ENCODE measurements around the gene OGT.
"Not testable (repeated sequence)": the region's sequence is repeated elsewhere in the genome, so short reads cannot be mapped to it uniquely, and the experiment has no call there.

OGT gene

GRCh38 chrX:71599965-71600364 is 67.1 kb downstream of the OGT start:
- no peak for DNase-seq

GRCh38 chrX:71603618-71604017 is 70.7 kb downstream of the OGT start:
- DNase-seq, result no peak

DNA sequence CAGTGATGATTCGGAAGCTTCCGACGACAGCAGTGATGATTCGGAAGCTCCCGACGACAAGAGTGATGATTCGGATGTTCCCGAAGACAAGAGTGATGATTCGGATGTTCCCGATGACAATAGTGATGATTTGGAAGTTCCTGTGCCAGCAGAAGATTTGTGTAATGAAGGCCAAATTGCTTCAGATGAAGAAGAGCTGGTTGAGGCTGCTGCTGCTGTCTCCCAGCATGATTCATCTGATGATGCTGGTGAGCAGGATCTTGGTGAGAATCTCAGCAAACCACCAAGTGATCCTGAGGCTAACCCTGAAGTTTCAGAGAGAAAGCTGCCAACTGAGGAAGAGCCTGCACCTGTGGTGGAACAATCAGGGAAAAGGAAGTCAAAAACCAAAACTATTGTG is 71.2 kb downstream of the OGT start:
- no peak for DNase-seq

DNA sequence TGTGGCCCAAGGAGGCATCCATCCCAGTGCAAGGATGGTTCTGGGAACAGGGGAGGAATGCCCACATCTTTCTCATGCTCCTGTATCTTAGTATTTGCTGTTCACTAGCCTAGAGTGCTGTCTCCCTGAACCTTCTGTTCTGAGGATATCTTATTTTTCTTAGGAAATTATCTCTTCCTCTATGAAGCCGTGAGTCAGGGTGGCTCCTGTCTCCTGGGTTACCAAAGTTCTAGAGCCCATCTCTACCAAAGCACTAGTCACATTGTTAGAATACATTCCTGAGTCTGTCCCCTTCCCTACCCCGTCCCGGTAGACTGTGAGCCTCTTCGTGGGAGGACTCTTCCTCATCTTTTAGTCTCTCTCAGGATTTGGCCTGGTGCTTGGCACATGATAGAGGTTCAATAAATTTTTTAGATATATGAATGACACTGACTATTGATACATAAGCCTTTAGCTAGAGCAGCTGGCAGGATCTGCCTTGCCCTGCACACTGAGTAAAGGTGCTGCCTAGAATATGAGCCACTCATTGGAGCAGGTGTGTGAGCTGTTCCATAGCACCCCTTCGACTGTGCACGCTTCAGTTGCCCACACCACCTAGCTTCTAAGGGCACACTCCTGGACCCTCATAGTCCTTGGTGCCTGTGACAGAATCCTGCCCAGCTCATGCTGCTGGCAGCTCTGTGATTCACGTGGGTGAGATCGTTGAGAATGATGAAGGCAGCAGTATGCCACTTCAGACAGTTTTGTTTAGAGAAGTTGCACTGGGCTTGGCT is 72.1 kb downstream of the OGT start:
- no peak for DNase-seq

DNA sequence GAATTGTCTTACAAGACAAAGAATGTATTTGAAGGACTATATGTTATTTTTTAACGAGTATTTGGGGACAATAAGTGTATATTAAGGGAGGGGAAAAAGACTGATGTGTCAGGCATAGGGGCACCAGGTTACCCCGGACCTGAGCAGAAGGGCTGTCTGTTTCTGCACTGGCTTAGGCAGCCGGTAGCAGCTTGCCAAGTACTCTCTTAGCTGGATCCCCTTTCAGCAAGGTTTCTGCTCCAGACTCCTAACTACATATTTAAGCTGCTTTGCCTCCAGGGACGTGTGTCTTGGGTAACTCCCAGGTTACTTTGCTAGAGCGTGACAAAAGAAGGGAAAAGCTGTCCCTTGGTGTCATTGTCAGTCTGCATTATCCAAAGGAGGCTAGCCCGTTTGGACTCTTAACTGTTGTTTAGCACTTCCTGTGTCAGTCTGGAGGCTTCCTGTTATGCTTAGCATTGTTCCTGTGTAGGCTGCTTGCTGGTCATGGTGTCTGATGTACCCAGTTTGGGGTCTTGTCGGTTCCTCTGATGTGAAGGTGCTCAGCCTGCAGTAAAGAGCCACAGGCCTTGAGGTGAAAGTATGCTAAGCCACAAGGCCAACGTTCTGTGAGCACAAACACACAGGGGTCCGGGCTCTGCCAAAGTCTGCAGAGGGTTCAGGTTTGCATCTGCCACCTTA is 73.8 kb downstream of the OGT start:
- DNase-seq, result no peak

GRCh38 chrX:71607488-71607887 is 74.6 kb downstream of the OGT start:
- no peak for DNase-seq

DNA sequence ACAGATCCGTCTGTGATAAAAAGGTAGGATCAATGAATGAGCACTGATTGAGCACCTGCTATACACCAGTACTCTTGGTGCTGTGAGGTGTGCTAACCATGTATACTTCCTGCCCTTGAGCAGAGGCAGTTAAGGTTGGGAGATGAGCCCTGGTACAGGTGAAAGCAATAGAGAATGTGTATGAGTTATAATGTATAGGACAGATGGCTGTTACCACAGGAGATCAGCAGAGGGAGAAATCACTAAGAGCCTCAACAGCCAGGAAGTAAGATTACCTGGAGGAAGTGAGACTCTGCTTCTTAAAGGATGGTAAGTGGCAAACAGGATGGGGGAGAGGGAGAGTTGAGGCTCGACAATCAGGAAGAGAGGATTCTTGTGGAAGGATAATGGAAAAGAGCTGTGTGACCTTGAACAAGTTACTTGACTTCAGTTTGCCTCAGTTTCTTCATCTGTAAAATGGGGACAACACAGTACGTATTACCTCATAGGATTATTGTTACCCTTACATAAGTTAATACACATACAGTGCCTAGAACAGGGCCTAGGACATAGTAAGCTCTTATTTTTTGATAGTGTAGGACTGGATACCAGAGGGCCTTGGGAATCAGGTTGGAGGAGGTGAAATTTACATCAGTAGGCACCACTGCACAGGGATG is 76.3 kb downstream of the OGT start:
- no peak for DNase-seq

- not testable (repeated sequence) for DNase-seq
These were observed 78.8 kb downstream of the OGT start for GRCh38 chrX:71611736-71612135.

DNA sequence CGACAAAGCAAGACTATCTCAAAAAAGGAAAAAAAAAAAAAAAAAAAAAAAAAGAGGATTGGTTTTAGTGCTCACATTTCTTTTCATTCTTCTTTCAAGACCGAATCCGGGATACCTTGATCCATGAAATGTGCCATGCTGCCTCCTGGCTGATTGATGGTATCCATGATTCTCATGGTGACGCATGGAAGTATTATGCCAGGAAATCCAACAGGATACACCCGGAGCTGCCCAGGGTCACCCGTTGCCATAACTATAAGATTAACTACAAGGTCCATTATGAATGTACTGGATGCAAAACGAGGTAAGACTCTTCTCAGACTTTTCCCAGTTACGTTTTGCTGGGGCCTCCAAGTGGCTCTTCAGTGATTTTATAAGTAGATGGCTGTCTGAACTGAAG is 79.4 kb downstream of the OGT start:
- DNase-seq, result no peak

GRCh38 chrX:71615056-71615455 is 82.2 kb downstream of the OGT start:
- DNase-seq, result no peak

DNA sequence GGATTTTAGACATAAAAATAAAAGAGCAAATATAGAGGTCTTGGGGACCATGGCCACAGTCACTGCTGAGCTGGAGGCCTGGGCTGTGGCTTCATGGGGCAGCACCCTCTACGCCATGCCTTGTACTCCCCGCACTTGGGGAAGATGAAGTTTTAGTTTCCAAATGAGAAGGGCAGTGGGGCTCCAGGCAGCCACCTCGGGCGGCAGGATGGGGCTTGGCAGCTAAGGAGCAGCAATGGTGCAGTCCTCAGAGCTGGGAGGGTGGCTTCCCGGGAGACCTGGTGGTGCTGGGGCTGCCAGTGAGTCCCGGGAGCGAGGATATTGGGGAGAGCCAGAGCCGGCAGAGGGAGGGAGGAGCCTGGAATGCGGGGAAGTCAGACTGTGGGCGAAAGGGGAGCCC is 83.0 kb downstream of the OGT start:
- DNase-seq, result no peak

DNA sequence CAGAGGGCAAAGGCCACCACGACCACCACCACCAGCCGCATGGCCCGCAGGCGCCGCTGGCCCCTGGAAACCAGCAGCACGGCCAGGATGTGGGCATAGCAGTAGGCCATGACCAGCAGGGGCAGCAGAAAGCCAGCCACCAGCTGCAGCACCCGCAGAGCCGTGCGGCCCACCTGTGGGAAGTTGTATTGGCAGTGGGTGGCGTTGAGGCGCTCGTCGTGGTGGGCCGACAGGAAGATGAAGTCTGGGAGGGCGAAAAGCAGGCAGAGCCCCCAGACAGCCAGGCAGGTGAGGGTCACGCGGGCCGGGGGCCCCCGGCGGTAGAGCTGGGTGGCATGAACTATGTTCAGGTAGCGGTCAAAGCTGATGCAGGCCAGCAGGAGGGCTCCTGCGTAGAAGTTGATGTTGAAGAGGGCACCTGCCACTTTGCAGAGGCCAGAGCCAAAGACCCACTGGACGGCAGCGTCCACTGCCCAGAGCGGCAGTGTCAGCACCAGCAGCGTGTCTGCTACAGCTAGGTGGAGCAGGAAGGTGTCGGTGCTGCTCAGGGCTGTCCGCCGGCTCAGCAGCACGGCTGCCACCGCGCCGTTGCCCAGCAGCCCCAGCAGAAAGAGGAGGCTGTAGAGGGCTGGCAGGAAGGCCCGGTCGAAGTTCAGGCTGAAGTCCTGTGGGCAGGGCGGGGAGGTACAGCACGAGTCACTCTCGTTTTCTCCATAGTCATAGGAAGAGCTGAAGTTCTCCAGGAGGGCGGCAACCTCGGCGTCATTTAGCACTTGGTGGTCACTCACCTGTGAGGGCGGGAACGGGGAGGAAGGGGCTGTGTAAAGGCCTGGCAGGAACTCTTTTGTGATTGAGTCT is 84.0 kb downstream of the OGT start:
- no peak for DNase-seq

- no peak for DNase-seq
These were observed 84.8 kb downstream of the OGT start for GRCh38 chrX:71617742-71618141.

DNA sequence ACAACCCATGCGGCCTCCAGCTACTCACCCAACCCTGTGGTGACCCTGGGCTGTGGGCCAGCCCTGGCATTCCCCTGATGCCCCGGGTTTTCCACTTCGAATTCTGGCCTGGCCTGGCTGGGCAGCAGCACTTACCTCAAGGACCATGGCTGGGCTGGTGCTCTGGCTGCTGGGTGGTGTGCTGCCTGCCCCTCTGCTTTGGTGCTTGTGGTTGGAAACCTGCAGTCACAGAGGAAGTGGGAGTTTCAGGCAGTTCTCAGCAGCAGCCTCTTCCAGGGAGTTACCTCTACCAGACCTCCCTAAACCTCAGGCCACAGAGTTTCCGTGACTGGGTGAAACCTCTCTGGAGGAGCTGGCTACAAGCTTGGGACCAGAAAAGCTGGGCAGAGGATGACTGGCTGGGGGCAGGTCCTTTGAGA is 85.4 kb downstream of the OGT start, which contains the start of gene CXCR3:
CXCR3 (minus strand) TSS at position 209 of the 419 bp plus-strand sequence; CDS start at position 147, 62 bp downstream.
- no peak for DNase-seq

- DNase-seq, result no peak
These were observed 85.9 kb downstream of the OGT start for GRCh38 chrX:71618787-71619186.

- DNase-seq, result no peak
These were observed 86.3 kb downstream of the OGT start for GRCh38 chrX:71619193-71619592.

DNA sequence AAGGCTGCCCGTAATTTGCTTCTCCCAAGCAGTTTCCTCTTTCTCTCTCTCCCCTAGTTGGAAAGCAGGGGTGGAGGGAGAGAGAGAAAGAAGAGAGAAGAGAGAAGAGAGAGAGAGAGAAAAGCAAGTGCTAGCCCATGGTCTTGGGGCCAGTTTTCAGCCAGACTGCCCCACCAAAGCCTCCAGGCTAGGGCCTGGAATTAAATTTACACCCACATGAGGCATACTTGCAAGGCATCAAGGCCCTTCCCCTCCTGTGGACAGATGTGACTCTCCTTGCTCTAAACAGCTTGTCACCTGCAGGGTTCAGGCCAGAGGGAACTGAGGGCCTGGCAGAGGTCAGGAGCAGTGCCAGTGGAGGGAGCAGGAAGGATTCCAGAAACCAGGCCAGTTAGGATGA is 87.1 kb downstream of the OGT start:
- DNase-seq, result no peak

GRCh38 chrX:71621603-71622002 is 88.7 kb downstream of the OGT start:
- no peak for DNase-seq

DNA sequence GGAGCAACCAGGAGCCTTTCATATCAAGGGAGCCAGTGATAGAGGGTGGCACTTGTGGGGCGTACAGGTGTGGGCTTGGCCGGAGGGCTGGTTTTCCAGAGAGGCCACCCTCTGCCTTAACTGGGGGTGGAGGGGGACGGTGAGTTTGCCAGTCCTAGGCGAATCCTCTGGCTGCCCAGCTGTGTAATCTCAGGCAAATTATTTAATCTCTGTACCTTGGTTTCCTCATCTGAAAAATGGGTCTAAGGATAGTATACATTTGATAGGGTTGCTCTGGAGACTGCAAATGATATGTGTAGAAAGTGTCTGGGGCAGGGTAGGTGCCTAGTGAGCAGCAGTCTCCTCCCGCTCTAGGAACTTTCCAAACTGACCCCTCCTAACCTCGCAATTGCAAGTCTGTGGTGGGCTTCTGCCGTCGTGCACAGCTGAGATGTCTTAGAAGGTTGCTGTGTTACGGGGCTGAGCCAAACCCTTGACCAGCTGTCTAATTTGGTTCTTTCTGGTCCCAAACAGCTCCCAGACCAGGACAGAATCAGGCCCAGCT is 89.2 kb downstream of the OGT start:
- no peak for DNase-seq

- DNase-seq, result no peak
These were observed 89.9 kb downstream of the OGT start for GRCh38 chrX:71622576-71623450.

- DNase-seq, result no peak
These were observed 90.8 kb downstream of the OGT start for GRCh38 chrX:71623714-71624113.

GRCh38 chrX:71625471-71625870 is 92.6 kb downstream of the OGT start:
- DNase-seq, result no peak

All from NCI-H345 (cell line).